Lower lobe of right lung (tissue), 2 donors: ENCODE results near the gene CDH2. TPM values are rescaled to one million over a fixed set of nuclear protein-coding genes. Genes with fewer than 3 reads are reported as not detected.

ENCODE experiments used
- ATAC-seq, 2 donors: fragments of 200-7000 bp; cut with Tn5 transposase; one replicate each; pipeline ENCODE4 v1.9.1; 2020 to 2022; ENCODE audit warnings: mild to moderate bottlenecking in 2 of 2, moderate library complexity in 2 of 2
- DNase-seq: peaks from one replicate; pipeline ENCODE4 v3.0.0-alpha.2; 2020
- H3K27ac ChIP-seq: fragments of 200-600 bp; one replicate; pipeline ENCODE4 v1.8.0; 2022
- H3K27me3 ChIP-seq: fragments of 200-600 bp; one replicate; pipeline ENCODE4 v1.8.0; 2022; ENCODE audit warnings: low read depth
- H3K36me3 ChIP-seq: fragments of 200-600 bp; one replicate; pipeline ENCODE4 v1.8.0; 2022; ENCODE audit warnings: mild to moderate bottlenecking
- H3K4me1 ChIP-seq: fragments of 200-600 bp; one replicate; pipeline ENCODE4 v1.8.0; 2022
- H3K4me3 ChIP-seq: fragments of 200-600 bp; one replicate; pipeline ENCODE4 v1.8.0; 2022; ENCODE audit warnings: mild to moderate bottlenecking
- H3K9me3 ChIP-seq: fragments of 200-600 bp; one replicate; pipeline ENCODE4 v1.8.0; 2022
- CTCF ChIP-seq: fragments of 200-600 bp; IDR thresholded peaks from one replicate; pipeline ENCODE4 v1.8.0; 2022; ENCODE audit warnings: antibody characterized with exemption, mild to moderate bottlenecking
- intact Hi-C: fragments of 100-400 bp; cut with DNase I; formaldehyde crosslinking; loops from one replicate; pipeline ENCODE4 v1.11.0; 2022
- total RNA-seq: library from RNA; stranded (reverse); fragmentation: NEBNext Ultra II Directional; extraction: Animal tissue kit (Norgen Biotek cat#: 25700); gene quantifications from one replicate; pipeline ENCODE4 v1.2.1, GENCODE V29; 2021
- donor health status: DM: no; HTN: yes; CAD: no; lungs with severe emphysema.

Gene CDH2
- total RNA-seq, 1 donor from 2014 or later: 0.68 TPM

GRCh38 chr18:27966881-27967280, 210.0 kb downstream of the CDH2 start:
- no peak overlapping the region for H3K27ac ChIP-seq
- H3K9me3 ChIP-seq: no peaks in the 10 kb centered on the region
- no peak for TF ChIP-seq CTCF
- ATAC-seq (no peak), DNase-seq (no peak)
- no peaks in the 10 kb centered on the region for H3K4me1 ChIP-seq
- no peaks in the 10 kb centered on the region for H3K27me3 ChIP-seq
- no peak overlapping the region for H3K4me3 ChIP-seq
- intact Hi-C loops: no loop called here
- no peaks in the 10 kb centered on the region for H3K36me3 ChIP-seq

GRCh38 chr18:27964811-27965210, 212.1 kb downstream of the CDH2 start:
- H3K9me3 ChIP-seq: no peaks in the 10 kb centered on the region
- H3K4me3 ChIP-seq: no peak overlapping the region
- H3K36me3 ChIP-seq: no peaks in the 10 kb centered on the region
- H3K27me3 ChIP-seq: no peaks in the 10 kb centered on the region
- no peaks in the 10 kb centered on the region for H3K4me1 ChIP-seq
- no peak overlapping the region for H3K27ac ChIP-seq
- intact Hi-C loops: no loop called here
- no peak for TF ChIP-seq CTCF
- ATAC-seq: no peak
- DNase-seq: no peak

- no peaks in the 10 kb centered on the region for H3K4me1 ChIP-seq
- H3K9me3 ChIP-seq: no peaks in the 10 kb centered on the region
- H3K36me3 ChIP-seq: no peaks in the 10 kb centered on the region
- H3K4me3 ChIP-seq: no peak overlapping the region
- H3K27me3 ChIP-seq: no peaks in the 10 kb centered on the region
- TF ChIP-seq CTCF: no peak
- intact Hi-C loops: no loop called here
- no peak overlapping the region for H3K27ac ChIP-seq
- DNase-seq (no peak), ATAC-seq (no peak)
Observed at GRCh38 chr18:27959101-27959500, 217.8 kb downstream of the CDH2 start.

- intact Hi-C loops: no loop called here
Observed at GRCh38 chr18:27956001-27956640, 220.8 kb downstream of the CDH2 start.

GRCh38 chr18:27954226-27954625, 222.7 kb downstream of the CDH2 start:
- Histone ChIP-seq H3K9me3 (no peaks in the 10 kb centered on the region), H3K4me3 (no peak overlapping the region), H3K4me1 (no peaks in the 10 kb centered on the region), H3K36me3 (no peaks in the 10 kb centered on the region), H3K27me3 (no peaks in the 10 kb centered on the region), H3K27ac (no peak overlapping the region)
- no peak for ATAC-seq
- intact Hi-C loops: no loop called here
- TF ChIP-seq CTCF: no peak
- no peak for DNase-seq

More at GRCh38 chr18:27956001-27956640, 220.8 kb downstream of the CDH2 start:
- Histone ChIP-seq H3K9me3 (no peaks in the 10 kb centered on the region), H3K27ac (no peak overlapping the region), H3K27me3 (no peaks in the 10 kb centered on the region), H3K4me3 (no peak overlapping the region), H3K36me3 (no peaks in the 10 kb centered on the region), H3K4me1 (no peaks in the 10 kb centered on the region)
- ATAC-seq (no peak), DNase-seq (no peak)
- no peak for TF ChIP-seq CTCF
